Fibroblast of villous mesenchyme (primary cell): ENCODE measurements around the gene DHRSX. TPM values are rescaled to one million over a fixed set of nuclear protein-coding genes. Genes with fewer than 3 reads are reported as not detected.

Experiments
- DNase-seq: peaks from one replicate; pipeline ENCODE4 v3.0.0-alpha.2; 2010; ENCODE audit warnings: low read depth
- H3K4me3 ChIP-seq: 2 replicates; pipeline ENCODE4 v1.5.1; 2011; ENCODE audit warnings: low read depth, mild to moderate bottlenecking, low read length
- total RNA-seq: library from RNA; depleted of rRNA; stranded (reverse); fragments of >200 nt; gene quantifications from 2 replicates; pipeline ENCODE4 v1.2.3, GENCODE V29; 2012
- TF ChIP-seq, protein P1 (sequence below): IDR thresholded peaks from 2 replicates; pipeline ENCODE4 v1.5.1; 2012; ENCODE audit warnings: low read depth, mild to moderate bottlenecking, low read length; ENCODE audit not compliant: insufficient read depth

The DHRSX gene
- total RNA-seq, 1 donor = 24.6 TPM

- H3K4me3 ChIP-seq = no peak overlapping the region
- DNase-seq = no peak
- TF ChIP-seq, protein P1, sequence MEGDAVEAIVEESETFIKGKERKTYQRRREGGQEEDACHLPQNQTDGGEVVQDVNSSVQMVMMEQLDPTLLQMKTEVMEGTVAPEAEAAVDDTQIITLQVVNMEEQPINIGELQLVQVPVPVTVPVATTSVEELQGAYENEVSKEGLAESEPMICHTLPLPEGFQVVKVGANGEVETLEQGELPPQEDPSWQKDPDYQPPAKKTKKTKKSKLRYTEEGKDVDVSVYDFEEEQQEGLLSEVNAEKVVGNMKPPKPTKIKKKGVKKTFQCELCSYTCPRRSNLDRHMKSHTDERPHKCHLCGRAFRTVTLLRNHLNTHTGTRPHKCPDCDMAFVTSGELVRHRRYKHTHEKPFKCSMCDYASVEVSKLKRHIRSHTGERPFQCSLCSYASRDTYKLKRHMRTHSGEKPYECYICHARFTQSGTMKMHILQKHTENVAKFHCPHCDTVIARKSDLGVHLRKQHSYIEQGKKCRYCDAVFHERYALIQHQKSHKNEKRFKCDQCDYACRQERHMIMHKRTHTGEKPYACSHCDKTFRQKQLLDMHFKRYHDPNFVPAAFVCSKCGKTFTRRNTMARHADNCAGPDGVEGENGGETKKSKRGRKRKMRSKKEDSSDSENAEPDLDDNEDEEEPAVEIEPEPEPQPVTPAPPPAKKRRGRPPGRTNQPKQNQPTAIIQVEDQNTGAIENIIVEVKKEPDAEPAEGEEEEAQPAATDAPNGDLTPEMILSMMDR = no peak
These were observed 236.4 kb downstream of the DHRSX start for GRCh38 chrX:2264179-2265030.

DNA sequence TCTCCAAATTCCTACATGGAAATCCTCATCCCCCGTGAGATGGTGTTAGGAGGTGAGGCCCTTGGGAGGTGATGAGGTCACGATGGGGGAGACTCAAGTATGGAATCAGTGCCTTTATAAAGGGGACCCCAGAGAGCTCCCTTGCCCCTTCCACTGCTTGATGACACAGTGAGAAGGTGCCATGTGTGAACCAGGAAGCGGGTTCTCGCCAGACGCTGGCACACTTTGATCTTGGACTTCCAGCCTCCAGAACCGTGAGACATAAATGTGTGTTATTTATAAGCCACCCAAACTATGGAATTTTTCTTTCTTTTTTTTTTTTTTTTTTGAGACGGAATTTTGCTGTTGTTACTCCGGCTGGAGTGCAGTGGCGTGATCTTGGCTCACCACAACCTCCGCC lies 237.6 kb downstream of the DHRSX start:
- H3K4me3 ChIP-seq = no peak overlapping the region
- TF ChIP-seq, protein P1 = no peak
- no peak for DNase-seq

GRCh38 chrX:2262668-2263055 lies 238.1 kb downstream of the DHRSX start:
- DNase-seq = no peak
- TF ChIP-seq, protein P1 = no peak
- no peak overlapping the region for H3K4me3 ChIP-seq

DNA sequence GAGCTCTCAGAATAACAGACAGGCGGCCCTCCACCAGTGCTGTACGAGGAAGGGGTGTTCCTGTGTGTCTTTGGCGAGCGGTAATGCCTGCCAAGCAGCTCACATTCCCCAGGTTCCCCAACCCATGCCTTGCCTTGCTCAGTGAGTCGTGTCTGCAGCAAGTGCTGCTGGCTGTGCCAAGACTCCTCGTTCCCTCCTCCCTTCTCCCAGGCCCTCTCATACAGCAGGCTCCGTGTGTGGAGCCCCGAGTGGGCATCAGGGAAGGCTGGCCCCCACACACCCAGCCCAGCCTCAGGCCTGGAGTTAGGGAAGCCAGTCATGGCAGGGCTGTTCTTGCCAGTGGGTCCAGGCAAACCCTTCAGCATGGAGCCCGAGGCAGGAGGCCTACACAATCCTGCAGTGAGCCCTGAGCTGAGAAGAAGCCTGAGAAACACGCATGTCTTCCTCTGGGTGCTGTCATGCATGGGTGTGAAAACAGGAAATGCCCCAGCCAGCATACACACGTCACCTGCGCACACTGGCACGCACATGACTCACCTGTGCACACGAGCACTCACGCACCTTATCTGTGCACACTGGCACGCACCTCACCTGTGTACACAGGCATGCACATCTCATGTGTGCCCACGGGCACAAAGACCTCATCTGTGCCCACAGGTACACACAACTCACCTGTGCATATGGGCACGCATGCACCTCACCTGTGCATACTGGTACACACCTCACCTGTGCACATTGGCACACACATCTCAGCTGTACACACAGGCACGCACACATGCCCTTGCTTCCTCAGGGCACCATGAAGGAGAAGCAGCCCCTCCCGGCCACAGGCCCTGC lies 238.7 kb downstream of the DHRSX start:
- DNase-seq = no peak
- TF ChIP-seq, protein P1 = no peak
- no peak overlapping the region for H3K4me3 ChIP-seq

DNA sequence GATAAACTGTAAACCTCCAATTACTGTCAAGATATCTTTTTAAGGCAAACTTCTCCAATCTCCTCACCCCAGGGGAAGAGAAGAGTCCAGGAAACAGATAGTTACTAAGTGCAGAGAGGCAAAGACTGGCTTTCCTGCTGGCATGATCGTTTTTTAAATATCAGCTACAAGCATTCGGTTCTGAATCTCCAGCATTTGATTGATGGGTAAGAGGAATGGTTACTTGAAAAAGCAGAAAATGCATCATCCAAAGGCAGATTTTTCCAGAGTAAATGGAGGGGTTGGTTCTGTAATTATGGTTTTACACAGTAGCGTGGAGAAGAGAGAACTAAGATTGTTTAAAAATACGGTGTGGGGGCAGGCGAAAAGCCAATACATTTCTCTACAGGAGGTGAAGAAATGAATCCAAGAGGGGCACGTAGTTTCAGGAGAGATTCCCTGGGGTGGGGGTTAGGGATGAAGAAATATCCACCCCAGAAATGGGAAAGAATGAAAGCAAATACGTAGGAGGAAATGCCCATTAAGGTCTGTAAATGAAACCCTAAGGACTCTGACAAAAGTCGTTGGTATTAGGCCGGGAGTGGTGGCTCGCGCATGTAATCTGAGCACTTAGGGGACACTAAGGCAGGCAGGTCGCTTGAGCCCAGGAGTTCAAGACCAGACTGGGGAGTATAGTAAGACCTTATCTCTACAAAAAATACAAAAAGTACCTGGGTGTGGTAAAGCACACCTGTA lies 248.3 kb downstream of the DHRSX start:
- no peak for DNase-seq
- TF ChIP-seq, protein P1 = no peak
- H3K4me3 ChIP-seq = no peak overlapping the region

- DNase-seq = no peak
- no peak overlapping the region for H3K4me3 ChIP-seq
- TF ChIP-seq, protein P1 = no peak
These were observed 249.6 kb downstream of the DHRSX start for GRCh38 chrX:2251211-2251610.
